ENCODE results near the gene SLC51B. TPM values are rescaled to one million over a fixed set of nuclear protein-coding genes. Genes with fewer than 3 reads are reported as not detected.

SLC51B gene
- total and polyA plus RNA-seq, 8 donors, result 0.39 to 19.3 (median 14.1) TPM

GRCh38 chr15:65082303-65082953 lies 37.2 kb downstream of the SLC51B start:
- Histone ChIP-seq H3K36me3 (no peaks in the 10 kb centered on the region), H3K27ac (peak overlapping the region in 1 of 2 donors; percentile 33), H3K4me3 (no peak overlapping the region), H3K27me3 (peaks cover 1 to 37% of the 10 kb centered on the region in 2 donors), H3K4me1 (peaks cover 30 to 43% of the 10 kb centered on the region in 2 donors), H3K9me3 (no peaks in the 10 kb centered on the region)
- DNase-seq, result no peak
- peak; percentile 54 for ATAC-seq
- no peak for TF ChIP-seq CTCF (IDR thresholded peaks at IDR 0.05)
- intact Hi-C loops (cut with DNase I), result no loop called here

GRCh38 chr15:65083262-65083701 lies 38.1 kb downstream of the SLC51B start:
- no peaks in the 10 kb centered on the region for H3K36me3 ChIP-seq
- H3K4me3 ChIP-seq, result no peak overlapping the region
- intact Hi-C loops (cut with DNase I), result no loop called here
- DNase-seq (peak in 2 of 4 donors; percentile 91 to 93), ATAC-seq (peak; percentile 7)
- TF ChIP-seq CTCF (IDR thresholded peaks at IDR 0.05), result peak in 1 of 2 donors; percentile 46
- H3K9me3 ChIP-seq, result no peaks in the 10 kb centered on the region
- H3K27ac ChIP-seq, result no peak overlapping the region
- peaks cover 35 to 52% of the 10 kb centered on the region in 2 donors for H3K4me1 ChIP-seq
- H3K27me3 ChIP-seq, result peaks cover 0 to 28% of the 10 kb centered on the region in 2 donors

DNA sequence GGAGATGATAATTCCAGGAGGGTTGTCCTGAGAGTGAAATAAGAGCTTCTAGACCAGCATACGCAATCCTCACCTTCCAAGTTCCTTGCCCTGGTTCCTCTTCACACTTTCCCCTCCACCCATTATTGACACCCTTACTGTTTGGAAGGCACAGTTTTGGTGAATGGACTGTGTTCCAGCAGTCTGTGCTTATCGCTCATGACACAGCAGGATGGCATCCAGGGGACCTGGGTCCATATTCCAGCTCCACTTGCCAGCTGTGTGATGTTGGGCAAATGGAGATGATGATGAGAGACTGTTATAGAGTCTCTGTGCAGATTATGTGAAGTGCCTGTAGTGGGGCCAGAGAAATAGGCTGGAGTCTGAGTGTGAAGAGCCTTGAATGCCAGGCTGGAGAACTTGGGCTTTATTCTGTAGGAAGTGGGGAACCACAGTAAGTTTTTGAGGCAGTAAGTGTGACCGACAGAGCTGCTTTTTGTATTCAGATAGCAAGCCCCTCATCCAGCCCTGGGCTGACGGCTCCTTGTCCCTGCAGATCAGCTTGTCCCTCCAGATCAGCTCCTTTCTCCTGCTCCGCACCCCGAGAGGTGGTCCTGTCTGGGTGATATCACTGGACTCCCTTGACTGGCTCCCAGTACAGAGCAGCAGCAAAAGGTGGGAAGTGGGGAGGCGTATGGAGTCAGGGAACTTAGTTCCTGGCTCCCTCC lies 39.5 kb downstream of the SLC51B start:
- DNase-seq, result no peak
- no peak for TF ChIP-seq CTCF (IDR thresholded peaks at IDR 0.05)
- Histone ChIP-seq H3K9me3 (no peaks in the 10 kb centered on the region), H3K27me3 (peaks cover 0 to 15% of the 10 kb centered on the region in 2 donors), H3K36me3 (no peaks in the 10 kb centered on the region), H3K4me3 (no peak overlapping the region), H3K27ac (peak overlapping the region in 1 of 2 donors; percentile 23), H3K4me1 (peaks cover 38 to 55% of the 10 kb centered on the region in 2 donors)
- ATAC-seq, result no peak
- intact Hi-C loops (cut with DNase I), result no loop called here

DNA sequence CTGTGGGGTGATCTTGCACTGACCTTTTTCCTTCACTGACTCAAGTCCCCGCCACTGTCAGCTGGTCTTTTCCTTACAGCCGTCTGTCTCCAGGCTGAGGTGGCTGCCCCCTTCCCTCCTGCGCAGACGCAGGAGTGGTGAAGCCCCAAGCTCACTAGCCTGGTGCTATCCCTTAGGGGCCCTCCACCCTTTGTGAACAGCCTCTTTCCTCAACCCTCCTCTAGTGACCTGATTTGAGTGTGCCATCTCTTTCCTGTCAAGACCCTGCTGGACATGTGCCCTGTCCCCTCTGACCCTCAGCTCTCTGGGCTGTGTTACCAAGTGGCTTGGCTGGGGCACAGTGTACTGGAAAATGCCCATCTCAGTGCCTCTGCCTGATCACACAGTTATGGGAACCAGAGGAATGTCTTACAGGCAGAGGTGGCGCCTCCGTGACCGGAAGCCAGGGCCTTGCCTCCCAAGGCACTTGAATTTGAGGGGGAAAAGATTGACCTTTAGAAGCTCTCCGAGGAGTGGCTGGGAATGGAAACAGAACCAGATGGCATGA lies 40.1 kb downstream of the SLC51B start:
- DNase-seq, result no peak
- H3K4me3 ChIP-seq, result no peak overlapping the region
- no peaks in the 10 kb centered on the region for H3K36me3 ChIP-seq
- no peak for TF ChIP-seq CTCF (IDR thresholded peaks at IDR 0.05)
- peaks cover 38 to 55% of the 10 kb centered on the region in 2 donors for H3K4me1 ChIP-seq
- peak overlapping the region in 1 of 2 donors; percentile 23 for H3K27ac ChIP-seq
- intact Hi-C loops (cut with DNase I), result no loop called here
- peak; percentile 3 for ATAC-seq
- no peaks in the 10 kb centered on the region for H3K9me3 ChIP-seq
- H3K27me3 ChIP-seq, result peaks cover 0 to 15% of the 10 kb centered on the region in 2 donors

Measured in left lung (tissue), 10 donors.